Panc1 (cell line): ENCODE results near the gene C9.

Source experiments
- CTCF ChIP-seq: fragments of 450-650 bp; IDR thresholded peaks from 2 replicates; pipeline ENCODE4 v1.5.1; 2017; ENCODE audit warnings: mild to moderate bottlenecking
- REST ChIP-seq, 2 experiments: IDR thresholded peaks; 2 replicates each; pipeline ENCODE4 v1.6.1; 2011 to 2012; ENCODE audit warnings: low read depth in 2 of 2, control low read depth in 1 of 2, low read length in 1 of 2, mild to moderate bottlenecking in 1 of 2, moderate library complexity in 1 of 2; ENCODE audit not compliant: insufficient read depth in 1 of 2

GRCh38 chr5:39367711-39368110 is 3.4 kb upstream of the C9 start:
- TF ChIP-seq CTCF (no peak), REST (IDR thresholded peaks at IDR 0.05; ENCODE audit: insufficient read depth in 1 of 2, low read depth in 2 of 2, low read length in 1 of 2) (no peak)
